ENCODE results near the gene GPC5.
"Not testable (repeated sequence)": the region's sequence is repeated elsewhere in the genome, so short reads cannot be mapped to it uniquely, and the experiment has no call there.

Gene GPC5

GRCh38 chr13:92727118-92727517 is 1328.7 kb downstream of the GPC5 start:
- no peak for DNase-seq (ENCODE audit: low read depth in 2 of 2)

- DNase-seq (ENCODE audit: low read depth in 2 of 2) = no peak
These were observed 1335.6 kb downstream of the GPC5 start for GRCh38 chr13:92734068-92734467.

GRCh38 chr13:92734545-92734944 is 1336.1 kb downstream of the GPC5 start:
- no peak for DNase-seq (ENCODE audit: low read depth in 2 of 2)

GRCh38 chr13:92735909-92736308 is 1337.5 kb downstream of the GPC5 start:
- no peak for DNase-seq (ENCODE audit: low read depth in 2 of 2)

GRCh38 chr13:92739306-92739818 is 1340.9 kb downstream of the GPC5 start:
- no peak for DNase-seq (ENCODE audit: low read depth in 2 of 2)

GRCh38 chr13:92743992-92744391 is 1345.6 kb downstream of the GPC5 start:
- DNase-seq (ENCODE audit: low read depth in 2 of 2) = no peak

- DNase-seq (ENCODE audit: low read depth in 2 of 2) = no peak
These were observed 1346.8 kb downstream of the GPC5 start for GRCh38 chr13:92745258-92745657.

GRCh38 chr13:92752705-92753104 is 1354.3 kb downstream of the GPC5 start:
- DNase-seq (ENCODE audit: low read depth in 2 of 2) = not testable (repeated sequence)

GRCh38 chr13:92761710-92762109 is 1363.3 kb downstream of the GPC5 start:
- no peak for DNase-seq (ENCODE audit: low read depth in 2 of 2)

GRCh38 chr13:92767468-92767867 is 1369.0 kb downstream of the GPC5 start:
- DNase-seq (ENCODE audit: low read depth in 2 of 2) = no peak

- DNase-seq (ENCODE audit: low read depth in 2 of 2) = no peak
These were observed 1370.2 kb downstream of the GPC5 start for GRCh38 chr13:92768602-92769001.

GRCh38 chr13:92769046-92769445 is 1370.6 kb downstream of the GPC5 start:
- no peak for DNase-seq (ENCODE audit: low read depth in 2 of 2)

- no peak for DNase-seq (ENCODE audit: low read depth in 2 of 2)
These were observed 1377.2 kb downstream of the GPC5 start for GRCh38 chr13:92775658-92776057.

- no peak for DNase-seq (ENCODE audit: low read depth in 2 of 2)
These were observed 1383.7 kb downstream of the GPC5 start for GRCh38 chr13:92781965-92782690.

- no peak for DNase-seq (ENCODE audit: low read depth in 2 of 2)
These were observed 1404.4 kb downstream of the GPC5 start for GRCh38 chr13:92802776-92803175.

GRCh38 chr13:92804346-92804745 is 1405.9 kb downstream of the GPC5 start:
- no peak for DNase-seq (ENCODE audit: low read depth in 2 of 2)

GRCh38 chr13:92804926-92805325 is 1406.5 kb downstream of the GPC5 start:
- no peak for DNase-seq (ENCODE audit: low read depth in 2 of 2)

- no peak for DNase-seq (ENCODE audit: low read depth in 2 of 2)
These were observed 1407.3 kb downstream of the GPC5 start for GRCh38 chr13:92805766-92806165.

GRCh38 chr13:92806215-92806614 is 1407.8 kb downstream of the GPC5 start:
- no peak for DNase-seq (ENCODE audit: low read depth in 2 of 2)

GRCh38 chr13:92807353-92807752 is 1408.9 kb downstream of the GPC5 start:
- no peak for DNase-seq (ENCODE audit: low read depth in 2 of 2)

GRCh38 chr13:92807966-92808365 is 1409.5 kb downstream of the GPC5 start:
- DNase-seq (ENCODE audit: low read depth in 2 of 2) = no peak

GRCh38 chr13:92821324-92821723 is 1422.9 kb downstream of the GPC5 start:
- no peak for DNase-seq (ENCODE audit: low read depth in 2 of 2)

GRCh38 chr13:92823059-92823458 is 1424.6 kb downstream of the GPC5 start:
- DNase-seq (ENCODE audit: low read depth in 2 of 2) = no peak

All from stimulated activated CD4-positive, alpha-beta T cell treated with anti-CD3 and anti-CD28 coated beads, Interleukin-1b, Interleukin-23, amount 100 ng/mL, for 4 hours (primary cell).